GM21619 (cell line): ENCODE measurements around the gene OR51S1.
"Not testable (repeated sequence)": the region's sequence is repeated elsewhere in the genome, so short reads cannot be mapped to it uniquely, and the experiment has no call there.

ENCODE experiments used
- ATAC-seq: cut with Tn5 transposase; IDR thresholded peaks from one replicate; pipeline ENCODE4 v1.9.1; 2021; ENCODE audit not compliant: unreplicated experiment

Gene OR51S1

GRCh38 chr11:4848908-4849532 lies at the start of gene OR51S1:
OR51S1 (minus strand) TSS chr11:4849208; CDS start chr11:4849208, 0 bp downstream.
- ATAC-seq = no peak

GRCh38 chr11:4891996-4892640 lies 43.1 kb upstream of the OR51S1 start:
- no peak for ATAC-seq

DNA sequence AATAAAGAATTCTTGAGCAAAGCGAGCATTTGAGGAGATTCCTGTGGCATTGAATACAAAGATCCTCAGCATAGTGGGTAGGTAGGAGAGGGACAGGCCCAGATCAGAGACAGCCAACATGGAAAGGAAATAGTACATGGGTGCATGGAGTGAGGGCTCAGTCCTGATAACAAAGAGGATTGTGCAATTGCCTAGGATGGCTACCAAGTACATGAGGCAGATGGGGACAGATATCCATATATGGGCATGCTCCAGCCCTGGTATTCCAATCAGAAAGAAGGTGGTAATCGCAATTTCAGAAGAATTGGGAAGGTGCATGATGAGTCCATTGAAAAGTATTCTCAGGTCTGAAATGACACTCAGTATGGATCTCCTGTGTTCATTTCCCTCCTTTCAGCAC lies 41.3 kb upstream of the OR51S1 start:
- ATAC-seq = no peak

- no peak for ATAC-seq
These were observed 38.6 kb upstream of the OR51S1 start for GRCh38 chr11:4887591-4887990.

- no peak for ATAC-seq
These were observed 37.2 kb upstream of the OR51S1 start for GRCh38 chr11:4886186-4886585.

DNA sequence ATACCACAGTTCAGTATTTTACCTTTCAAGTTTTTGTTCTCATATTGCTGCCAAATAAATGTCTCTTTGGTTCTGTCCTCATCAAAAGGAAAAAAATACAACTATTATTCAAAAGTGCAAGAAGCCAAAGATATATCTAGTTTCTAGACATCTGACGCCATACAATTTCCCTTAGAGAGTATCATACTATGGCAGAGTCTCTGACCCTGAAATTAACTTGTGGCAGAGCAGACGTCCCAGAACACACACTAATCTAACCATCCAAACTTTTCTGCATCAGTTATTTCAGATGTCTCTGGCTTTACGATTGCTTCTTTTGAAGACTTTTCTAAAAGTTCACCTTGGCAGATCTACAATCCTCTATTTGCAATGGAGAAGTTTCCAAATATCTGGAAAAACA lies 35.4 kb upstream of the OR51S1 start:
- no peak for ATAC-seq

DNA sequence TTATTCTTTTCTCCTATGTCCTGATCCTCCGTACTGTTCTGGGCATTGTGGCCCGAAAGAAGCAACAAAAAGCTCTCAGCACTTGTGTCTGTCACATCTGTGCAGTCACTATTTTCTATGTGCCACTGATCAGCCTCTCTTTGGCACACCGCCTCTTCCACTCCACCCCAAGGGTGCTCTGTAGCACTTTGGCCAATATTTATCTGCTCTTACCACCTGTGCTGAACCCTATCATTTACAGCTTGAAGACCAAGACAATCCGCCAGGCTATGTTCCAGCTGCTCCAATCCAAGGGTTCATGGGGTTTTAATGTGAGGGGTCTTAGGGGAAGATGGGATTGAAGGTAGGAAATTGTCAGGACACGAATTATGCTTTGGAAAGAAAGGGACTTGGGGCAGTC lies 33.5 kb upstream of the OR51S1 start:
- ATAC-seq = no peak

DNA sequence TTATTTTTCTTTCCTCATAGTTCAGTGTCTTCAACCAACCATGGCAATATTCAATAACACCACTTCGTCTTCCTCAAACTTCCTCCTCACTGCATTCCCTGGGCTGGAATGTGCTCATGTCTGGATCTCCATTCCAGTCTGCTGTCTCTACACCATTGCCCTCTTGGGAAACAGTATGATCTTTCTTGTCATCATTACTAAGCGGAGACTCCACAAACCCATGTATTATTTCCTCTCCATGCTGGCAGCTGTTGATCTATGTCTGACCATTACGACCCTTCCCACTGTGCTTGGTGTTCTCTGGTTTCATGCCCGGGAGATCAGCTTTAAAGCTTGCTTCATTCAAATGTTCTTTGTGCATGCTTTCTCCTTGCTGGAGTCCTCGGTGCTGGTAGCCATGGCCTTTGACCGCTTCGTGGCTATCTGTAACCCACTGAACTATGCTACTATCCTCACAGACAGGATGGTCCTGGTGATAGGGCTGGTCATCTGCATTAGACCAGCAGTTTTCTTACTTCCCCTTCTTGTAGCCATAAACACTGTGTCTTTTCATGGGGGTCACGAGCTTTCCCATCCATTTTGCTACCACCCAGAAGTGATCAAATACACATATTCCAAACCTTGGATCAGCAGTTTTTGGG lies 33.0 kb upstream of the OR51S1 start, which contains the start of gene OR51T1:
OR51T1 (plus strand) TSS at position 41 of the 641 bp plus-strand sequence; CDS start at position 41, 0 bp downstream.
- no peak for ATAC-seq

GRCh38 chr11:4881188-4881587 lies 32.2 kb upstream of the OR51S1 start:
- no peak for ATAC-seq

- ATAC-seq = no peak
These were observed 16.8 kb upstream of the OR51S1 start for GRCh38 chr11:4865855-4866254.

GRCh38 chr11:4863876-4864275 lies 14.9 kb upstream of the OR51S1 start:
- ATAC-seq = no peak

DNA sequence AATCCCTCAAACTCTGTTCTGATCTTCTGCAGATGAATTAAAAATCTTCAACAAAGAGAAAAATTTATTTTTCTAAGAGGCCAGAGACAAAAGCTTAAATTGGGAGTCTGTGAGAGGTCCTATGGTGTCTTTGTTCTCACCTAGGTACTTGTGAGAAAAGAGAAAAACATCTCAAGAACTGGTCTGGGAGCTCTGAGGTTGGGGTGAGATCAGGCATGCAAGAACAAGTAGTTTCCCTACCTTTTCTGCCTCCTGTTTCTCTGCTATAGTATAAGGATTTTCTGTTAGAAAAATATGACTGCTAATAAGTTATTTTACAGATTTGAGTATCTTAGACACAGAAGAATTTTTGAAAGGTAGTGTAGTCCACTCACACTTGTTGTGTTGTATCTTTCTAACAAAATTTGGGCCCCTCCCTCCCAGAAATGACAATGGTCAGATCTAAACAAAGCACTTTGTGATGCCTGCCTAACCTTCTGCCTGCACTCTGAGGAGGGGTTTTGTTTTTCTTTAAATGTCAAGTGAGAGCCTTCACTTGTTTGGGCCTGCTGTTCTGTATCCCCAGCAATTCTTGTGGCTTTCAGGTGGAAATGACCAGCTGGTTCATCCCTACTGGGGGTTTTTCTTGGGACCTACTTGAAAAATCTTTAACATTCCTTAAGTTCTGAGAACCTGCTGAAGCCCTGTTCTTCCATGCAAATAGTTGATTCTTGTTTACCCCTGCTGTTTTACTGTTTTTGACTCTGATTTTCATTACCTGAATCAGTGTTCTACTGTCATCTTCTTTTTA lies 13.6 kb upstream of the OR51S1 start:
- ATAC-seq = no peak

DNA sequence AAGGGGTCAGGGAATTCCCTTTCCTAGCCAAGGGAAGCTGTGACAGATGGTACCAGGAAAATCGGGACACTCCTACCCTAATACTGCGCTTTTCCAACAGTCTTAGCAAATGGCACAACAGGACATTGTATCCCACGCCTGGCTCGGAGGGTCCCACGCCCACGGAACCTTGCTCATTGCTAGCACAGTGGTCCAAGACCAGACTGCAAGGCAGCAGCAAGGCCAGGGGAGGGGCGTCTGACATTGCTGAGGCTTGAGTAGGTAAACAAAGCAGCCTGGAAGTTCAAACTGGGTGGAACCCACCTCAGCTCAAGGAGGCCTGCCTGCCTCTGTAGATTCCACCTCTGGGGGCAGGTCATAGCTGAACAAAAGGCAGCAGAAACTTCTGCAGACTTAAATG lies 5.3 kb upstream of the OR51S1 start:
- not testable (repeated sequence) for ATAC-seq

- no peak for ATAC-seq
These were observed 2.0 kb upstream of the OR51S1 start for GRCh38 chr11:4851033-4851432.

- ATAC-seq = no peak
These were observed 9.0 kb downstream of the OR51S1 start for GRCh38 chr11:4839851-4840549.

DNA sequence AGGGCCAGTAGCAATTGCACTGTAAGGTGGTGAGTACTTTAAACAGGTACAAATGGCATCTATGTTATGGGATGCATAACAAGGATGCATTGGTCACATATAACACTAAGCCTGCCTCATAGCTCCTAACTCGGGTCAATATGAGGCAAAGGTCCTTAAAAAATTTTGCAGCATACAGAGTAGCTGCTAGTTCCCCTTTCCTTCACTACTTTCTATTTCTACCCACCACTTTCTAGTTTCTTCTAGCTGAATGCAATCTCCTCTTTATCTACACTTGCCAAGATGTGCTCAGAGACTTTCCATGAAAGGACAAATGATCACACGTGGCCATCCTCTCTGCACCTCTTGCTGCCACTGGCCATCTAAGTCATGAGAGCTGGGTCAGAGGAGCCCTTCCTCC lies 18.1 kb downstream of the OR51S1 start:
- ATAC-seq = no peak

DNA sequence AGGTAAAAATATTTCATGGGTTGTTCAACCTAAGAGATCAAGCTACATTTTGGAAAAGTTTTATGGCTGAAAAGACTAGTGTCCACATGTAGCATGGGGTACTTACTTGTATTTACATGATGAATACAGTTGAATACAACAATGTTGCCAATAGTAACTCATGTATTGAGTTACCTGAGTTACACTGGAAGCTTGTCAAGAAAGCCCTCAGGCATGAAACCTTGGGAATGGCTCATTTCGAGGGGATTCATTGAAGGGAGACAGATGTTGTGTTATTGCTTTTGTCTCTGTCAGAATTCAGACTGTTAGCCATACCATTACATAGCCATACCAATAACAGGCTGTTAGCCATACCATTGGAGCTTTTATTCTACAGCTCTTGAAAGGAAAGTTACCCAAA lies 18.7 kb downstream of the OR51S1 start:
- no peak for ATAC-seq

DNA sequence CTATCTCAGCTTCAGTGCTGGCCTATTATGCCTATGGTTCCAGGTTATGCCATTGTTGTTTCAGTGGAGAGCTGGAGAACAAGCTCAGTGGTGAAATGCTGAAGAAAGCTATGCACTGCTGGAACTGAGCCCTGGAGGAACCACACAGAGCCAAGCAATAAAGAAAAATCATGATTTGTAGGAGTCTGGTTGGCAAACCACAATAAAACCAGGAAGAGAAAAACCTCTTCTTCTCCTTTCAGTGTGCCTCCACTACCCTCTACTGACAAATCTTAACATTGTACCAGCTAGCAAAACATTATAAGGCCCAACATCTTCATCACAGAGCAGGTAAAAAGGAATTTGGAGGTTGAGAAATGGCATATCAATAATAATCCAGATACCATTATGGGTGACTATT lies 22.6 kb downstream of the OR51S1 start:
- no peak for ATAC-seq

- no peak for ATAC-seq
These were observed 23.9 kb downstream of the OR51S1 start for GRCh38 chr11:4825132-4825531.

DNA sequence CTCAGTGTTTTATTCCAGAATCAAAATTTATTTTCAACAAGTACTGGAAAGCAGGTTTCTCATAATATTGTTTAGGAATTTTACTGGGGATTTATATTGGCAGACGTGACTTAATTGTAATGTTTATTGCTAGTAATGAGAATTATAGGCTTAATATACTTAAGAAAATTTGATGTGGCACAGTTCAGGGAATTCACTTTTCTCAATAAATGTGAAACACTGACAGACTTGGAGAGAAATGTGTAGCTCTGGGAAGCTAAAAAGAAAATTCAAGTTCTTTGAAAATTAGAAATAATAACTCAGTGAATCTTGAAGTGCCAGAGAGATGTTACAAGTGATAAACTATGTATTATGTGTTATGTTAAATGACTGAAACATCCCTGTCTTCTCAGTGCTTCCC lies 28.0 kb downstream of the OR51S1 start, which contains the start of gene OR51F2:
OR51F2 (plus strand) TSS at position 301 of the 400 bp plus-strand sequence. CDS start 101 bp downstream, outside the sequence.
- no peak for ATAC-seq

- no peak for ATAC-seq
These were observed 39.8 kb downstream of the OR51S1 start for GRCh38 chr11:4809246-4809645.
